K562 treated with DMSO at 1 percent for 4 hours (cell line): Measurements from ENCODE around the gene ID2. TPM values are rescaled to one million over a fixed set of nuclear protein-coding genes. Genes with fewer than 3 reads are reported as not detected.

Experiments used
- total RNA-seq: library from RNA; unstranded; fragments of 300-600 nt; gene quantifications from 2 replicates; pipeline ENCODE4 v1.2.3, GENCODE V29; 2022; ENCODE audit not compliant: insufficient read depth

The ID2 gene
- total RNA-seq = 65.4 and 105 TPM in 2 replicates

GRCh38 chr2:8681786-8682692 is at the start of gene ID2:
ID2 (plus strand) TSS chr2:8682056; CDS start chr2:8682166, 110 bp downstream.

Other genes with a start within 250 kb of the ID2 start
- gene KIDINS220, start 155.6 kb downstream of the ID2 start, total RNA-seq = 18.6 and 24.0 TPM in 2 replicates